ENCODE results near the gene ZNF750.
A peak's percentile ranks its signal among the peaks of the same experiment; 100 is the strongest.

The ZNF750 gene

GRCh38 chr17:82810644-82811430, 29.0 kb downstream of the ZNF750 start:
- Histone ChIP-seq H3K36me3 (ENCODE audit: control insufficient read depth in 2 of 2, insufficient read depth in 1 of 2, low read length in 2 of 2) (peaks cover 7 to 66% of the 10 kb centered on the region in 2 experiments; a peak in 2 of 3 replicates), H3K27ac (ENCODE audit: extremely low read depth, low read depth, low read length) (no peak overlapping the region), H3K4me3 (ENCODE audit: low read depth, low read length) (no peak overlapping the region), H3K9me3 (ENCODE audit: control insufficient read depth, insufficient read depth, low read depth, low read length) (no peaks in the 10 kb centered on the region), H3K4me1 (ENCODE audit: control insufficient read depth, insufficient read depth, low read length) (no peaks in the 10 kb centered on the region)
- TF ChIP-seq REST (tag by site-specific recombination; IDR thresholded peaks at IDR 0.05) (peak; percentile 66), ZNF555 (tag by site-specific recombination; conservative IDR thresholded peaks at IDR 0.05) (no peak), SCRT2 (tag by site-specific recombination; IDR thresholded peaks at IDR 0.05) (no peak)
- POLR2A ChIA-PET, result no interaction called here
- CTCF ChIA-PET, result interaction anchor here (1.1 to 1.2 kb wide), 2 partner anchors 9 to 29 kb away, joined by 4 read pairs; no protein-coding TSS in a partner anchor

- H3K36me3 ChIP-seq (ENCODE audit: control insufficient read depth in 2 of 2, insufficient read depth in 1 of 2, low read length in 2 of 2), result peaks cover 7 to 62% of the 10 kb centered on the region in 2 experiments; a peak in 2 of 3 replicates
- no peak overlapping the region for H3K4me3 ChIP-seq (ENCODE audit: low read depth, low read length)
- no peaks in the 10 kb centered on the region for H3K4me1 ChIP-seq (ENCODE audit: control insufficient read depth, insufficient read depth, low read length)
- no peaks in the 10 kb centered on the region for H3K9me3 ChIP-seq (ENCODE audit: control insufficient read depth, insufficient read depth, low read depth, low read length)
- ChIA-PET POLR2A (no interaction called here), CTCF (no interaction called here)
- H3K27ac ChIP-seq (ENCODE audit: extremely low read depth, low read depth, low read length), result no peak overlapping the region
- no peak for TF ChIP-seq ZNF366 (tag by site-specific recombination; conservative IDR thresholded peaks at IDR 0.05)
- TF ChIP-seq ZNF529 (tag by site-specific recombination; IDR thresholded peaks at IDR 0.05; ENCODE audit: insufficient replicate concordance), result no peak
- TF ChIP-seq ZNF555 (tag by site-specific recombination; conservative IDR thresholded peaks at IDR 0.05), result no peak
- no peak for TF ChIP-seq ZNF561 (tag by site-specific recombination; IDR thresholded peaks at IDR 0.05; ENCODE audit: borderline replicate concordance)
- TF ChIP-seq ZNF324 (tag by site-specific recombination; IDR thresholded peaks at IDR 0.05), result no peak
- no peak for TF ChIP-seq KLF17 (tag by site-specific recombination; IDR thresholded peaks at IDR 0.05)
- TF ChIP-seq PRDM1 (tag by site-specific recombination; IDR thresholded peaks at IDR 0.05), result no peak
- no peak for TF ChIP-seq ZBTB7A (tag by site-specific recombination; IDR thresholded peaks at IDR 0.05; ENCODE audit: low read depth)
- TF ChIP-seq MZF1 (tag by site-specific recombination; IDR thresholded peaks at IDR 0.05; ENCODE audit: borderline replicate concordance), result no peak
- TF ChIP-seq ZNF585B (tag by site-specific recombination; IDR thresholded peaks at IDR 0.05), result no peak
- no peak for TF ChIP-seq ZIC2 (tag by site-specific recombination; IDR thresholded peaks at IDR 0.05)
Observed at GRCh38 chr17:82808921-82809905, 30.6 kb downstream of the ZNF750 start.

- H3K4me1 ChIP-seq (ENCODE audit: control insufficient read depth, insufficient read depth, low read length), result no peaks in the 10 kb centered on the region
- CTCF ChIA-PET, result no interaction called here
- H3K9me3 ChIP-seq (ENCODE audit: control insufficient read depth, insufficient read depth, low read depth, low read length), result no peaks in the 10 kb centered on the region
- no peak overlapping the region for H3K4me3 ChIP-seq (ENCODE audit: low read depth, low read length)
- no peak overlapping the region for H3K27ac ChIP-seq (ENCODE audit: extremely low read depth, low read depth, low read length)
- TF ChIP-seq ZNF214 (tag by site-specific recombination; IDR thresholded peaks at IDR 0.05; ENCODE audit: borderline replicate concordance) (no peak), SCRT2 (tag by site-specific recombination; IDR thresholded peaks at IDR 0.05) (peak; percentile 54; the same call in 1 of the 2 replicates), ZNF629 (tag by site-specific recombination; IDR thresholded peaks at IDR 0.05) (no peak), ZBTB11 (tag by site-specific recombination; conservative IDR thresholded peaks at IDR 0.05; ENCODE audit: low read depth) (no peak), ZNF785 (tag by site-specific recombination; IDR thresholded peaks at IDR 0.05) (no peak), SP7 (tag by site-specific recombination; IDR thresholded peaks at IDR 0.05) (no peak)
- POLR2A ChIA-PET, result no interaction called here
- H3K36me3 ChIP-seq (ENCODE audit: control insufficient read depth in 2 of 2, insufficient read depth in 1 of 2, low read length in 2 of 2), result peaks cover 7 to 56% of the 10 kb centered on the region in 2 experiments; a peak in 2 of 3 replicates
Observed at GRCh38 chr17:82808006-82808405, 31.8 kb downstream of the ZNF750 start.

All from HEK293 (cell line).